ENCODE measurements around the gene FAAP20.

Gene FAAP20

GRCh38 chr1:2174348-2175054 lies 20.1 kb downstream of the FAAP20 start:
- H3K27ac ChIP-seq (ENCODE audit: extremely low read depth, low read depth, low read length), result no peak overlapping the region
- TF ChIP-seq ZBTB21 (tag by site-specific recombination; IDR thresholded peaks at IDR 0.05) (no peak), ZNF600 (tag by site-specific recombination; IDR thresholded peaks at IDR 0.05) (peak; percentile 95), ZEB2 (tag by site-specific recombination; IDR thresholded peaks at IDR 0.05) (0 out of 2 replicates have a peak, but pooled peaks have one; percentile 28), ZIC2 (tag by site-specific recombination; IDR thresholded peaks at IDR 0.05) (0 out of 2 replicates have a peak, but pooled peaks have one; percentile 11), ZNF837 (tag by site-specific recombination; IDR thresholded peaks at IDR 0.05) (no peak), ZBTB26 (tag by site-specific recombination; optimal IDR thresholded peaks at IDR 0.05) (peak; percentile 33), ZNF2 (tag by site-specific recombination; IDR thresholded peaks at IDR 0.05) (peak; percentile 39; the same call in 1 of the 2 replicates), KLF8 (tag by site-specific recombination; IDR thresholded peaks at IDR 0.05) (peak; percentile 43; the same call in 1 of the 2 replicates), ZNF830 (tag by site-specific recombination; IDR thresholded peaks at IDR 0.05; ENCODE audit: low read depth) (no peak), ZNF670 (tag by site-specific recombination; IDR thresholded peaks at IDR 0.05; ENCODE audit: low read depth) (no peak), IKZF3 (tag by site-specific recombination; IDR thresholded peaks at IDR 0.05) (peak; percentile 96), ZSCAN4 (tag by site-specific recombination; IDR thresholded peaks at IDR 0.05) (no peak), PATZ1 (tag by site-specific recombination; IDR thresholded peaks at IDR 0.05) (peak; percentile 23; the same call in 1 of the 2 replicates), ZNF354C (tag by site-specific recombination; IDR thresholded peaks at IDR 0.05; ENCODE audit: borderline replicate concordance, low read depth) (no peak), BCL11A (tag by site-specific recombination; IDR thresholded peaks at IDR 0.05; ENCODE audit: low read depth) (no peak), SP7 (tag by site-specific recombination; IDR thresholded peaks at IDR 0.05) (peak; percentile 31; the same call in 1 of the 2 replicates), ZSCAN18 (tag by site-specific recombination; IDR thresholded peaks at IDR 0.05) (no peak), ZBTB10 (tag by site-specific recombination; IDR thresholded peaks at IDR 0.05) (peak; percentile 37; the same call in 1 of the 2 replicates), ZNF518A (tag by site-specific recombination; conservative IDR thresholded peaks at IDR 0.05; ENCODE audit: low read depth) (no peak), ZNF433 (tag by site-specific recombination; IDR thresholded peaks at IDR 0.05; ENCODE audit: low read depth) (no peak), ZNF707 (tag by site-specific recombination; IDR thresholded peaks at IDR 0.05) (no peak), KLF9 (tag by site-specific recombination; IDR thresholded peaks at IDR 0.05; ENCODE audit: low read depth) (0 out of 2 replicates have a peak, but pooled peaks have one; percentile 24)

More at GRCh38 chr1:2174348-2175054, 20.1 kb downstream of the FAAP20 start:
- ChIA-PET POLR2A (interaction anchor here (0.6 to 0.9 kb wide), 5 partner anchors 11 to 167 kb away, joined by 3 read pairs; no protein-coding TSS in a partner anchor), CTCF (interaction anchor here (0.6 to 3.3 kb wide), 48 partner anchors 9 to 745 kb away, joined by 3 to 37 read pairs (median 4); partner anchors contain the start of genes FAAP20, GABRD, MORN1 and RER1)
- no peak overlapping the region for H3K4me3 ChIP-seq (ENCODE audit: low read depth, low read length)
- H3K9me3 ChIP-seq (ENCODE audit: control insufficient read depth, insufficient read depth, low read depth, low read length), result no peaks in the 10 kb centered on the region
- H3K4me1 ChIP-seq (ENCODE audit: control insufficient read depth, insufficient read depth, low read length), result no peaks in the 10 kb centered on the region
- peaks cover 0 to 65% of the 10 kb centered on the region in 2 experiments; a peak in 1 of 3 replicates for H3K36me3 ChIP-seq (ENCODE audit: control insufficient read depth in 2 of 2, insufficient read depth in 1 of 2, low read length in 2 of 2)
